GM18526 (cell line): ENCODE results near the gene ADSS1.

ENCODE experiments used
- POLR2A ChIP-seq: IDR thresholded peaks from 3 replicates; pipeline ENCODE4 v1.6.1; 2011; ENCODE audit not compliant: insufficient read length; ENCODE audit errors: extremely low read depth

ADSS1 gene

GRCh38 chr14:104781271-104782077, 57.4 kb downstream of the ADSS1 start:
- no peak for TF ChIP-seq POLR2A

- no peak for TF ChIP-seq POLR2A
Measured at GRCh38 chr14:104782086-104782807, 58.2 kb downstream of the ADSS1 start.

- TF ChIP-seq POLR2A = no peak
Measured at GRCh38 chr14:104782808-104783139, 58.7 kb downstream of the ADSS1 start.

GRCh38 chr14:104783484-104784217, 59.6 kb downstream of the ADSS1 start:
- no peak for TF ChIP-seq POLR2A

- no peak for TF ChIP-seq POLR2A
Measured at GRCh38 chr14:104784218-104784568, 60.2 kb downstream of the ADSS1 start.

- no peak for TF ChIP-seq POLR2A
Measured at GRCh38 chr14:104784846-104785707, 61.0 kb downstream of the ADSS1 start.

- TF ChIP-seq POLR2A = no peak
Measured at GRCh38 chr14:104785708-104786080, 61.7 kb downstream of the ADSS1 start.

- TF ChIP-seq POLR2A = no peak
Measured at GRCh38 chr14:104786091-104786586, 62.1 kb downstream of the ADSS1 start.

- no peak for TF ChIP-seq POLR2A
Measured at GRCh38 chr14:104786726-104787675, 63.0 kb downstream of the ADSS1 start.

- TF ChIP-seq POLR2A = no peak
Measured at GRCh38 chr14:104787736-104788135, 63.7 kb downstream of the ADSS1 start.

- no peak for TF ChIP-seq POLR2A
Measured at GRCh38 chr14:104788161-104788818, 64.3 kb downstream of the ADSS1 start.

- no peak for TF ChIP-seq POLR2A
Measured at GRCh38 chr14:104788873-104789663, 65.0 kb downstream of the ADSS1 start.
